Adipose tissue (tissue), 3 donors: ENCODE data around the gene PTPA. TPM values are rescaled to one million over a fixed set of nuclear protein-coding genes. Genes with fewer than 3 reads are reported as not detected.
"Not testable (repeated sequence)": the region's sequence is repeated elsewhere in the genome, so short reads cannot be mapped to it uniquely, and the experiment has no call there.

ENCODE experiments used
- H3K27ac ChIP-seq: one replicate; pipeline ENCODE4 v1.5.1; 2013; ENCODE audit warnings: low read depth, low read length
- WGBS, 3 donors: extraction: QIAGEN DNeasy Blood & Tissue Kit; methylation state at CpG; one replicate each; pipeline ENCODE4 v1.1.7; 2013; 5-methylcytosine and 5-hydroxymethylcytosine counted together
- polyA plus RNA-seq, 3 donors: library from polyadenylated mRNA; stranded (reverse); fragments of 200-250 nt; gene quantifications; one replicate each; pipeline ENCODE4 v1.2.3, GENCODE V29; 2013
- donor health status: healthy with polysubstance abuse.
- donor health status: Bipolar disorder and iron deficiency.
- donor health status: healthy.

PTPA gene
- polyA plus RNA-seq, 3 donors, result 42.9 to 78.6 (median 43.6) TPM

- peak overlapping the region; percentile 87 for H3K27ac ChIP-seq
- WGBS, 3 donors, result 64 to 68% (median 65%) methylated on average over 15 of the region's 15 CpGs
Observed at GRCh38 chr9:129142138-129142935, 31.1 kb downstream of the PTPA start.

- 34 to 38% (median 36%) methylated on average over 12 to 14 of the region's 14 CpGs for WGBS, 3 donors
- peak overlapping the region; percentile 87 for H3K27ac ChIP-seq
Observed at GRCh38 chr9:129143031-129143927, 32.1 kb downstream of the PTPA start.

GRCh38 chr9:129145316-129145715 is 34.1 kb downstream of the PTPA start:
- peak overlapping the region; percentile 30 for H3K27ac ChIP-seq
- WGBS, 3 donors, result 62 to 71% (median 69%) methylated on average over 2 of the region's 2 CpGs

- peak overlapping the region; percentile 38 for H3K27ac ChIP-seq
- WGBS, 3 donors, result 46 to 80% (median 57%) methylated on average over 7 of the region's 7 CpGs
Observed at GRCh38 chr9:129145841-129146292, 34.7 kb downstream of the PTPA start.

- 44 to 74% (median 54%) methylated on average over 7 to 8 of the region's 8 CpGs for WGBS, 3 donors
- peak overlapping the region; percentile 38 for H3K27ac ChIP-seq
Observed at GRCh38 chr9:129146441-129146941, 35.3 kb downstream of the PTPA start.

DNA sequence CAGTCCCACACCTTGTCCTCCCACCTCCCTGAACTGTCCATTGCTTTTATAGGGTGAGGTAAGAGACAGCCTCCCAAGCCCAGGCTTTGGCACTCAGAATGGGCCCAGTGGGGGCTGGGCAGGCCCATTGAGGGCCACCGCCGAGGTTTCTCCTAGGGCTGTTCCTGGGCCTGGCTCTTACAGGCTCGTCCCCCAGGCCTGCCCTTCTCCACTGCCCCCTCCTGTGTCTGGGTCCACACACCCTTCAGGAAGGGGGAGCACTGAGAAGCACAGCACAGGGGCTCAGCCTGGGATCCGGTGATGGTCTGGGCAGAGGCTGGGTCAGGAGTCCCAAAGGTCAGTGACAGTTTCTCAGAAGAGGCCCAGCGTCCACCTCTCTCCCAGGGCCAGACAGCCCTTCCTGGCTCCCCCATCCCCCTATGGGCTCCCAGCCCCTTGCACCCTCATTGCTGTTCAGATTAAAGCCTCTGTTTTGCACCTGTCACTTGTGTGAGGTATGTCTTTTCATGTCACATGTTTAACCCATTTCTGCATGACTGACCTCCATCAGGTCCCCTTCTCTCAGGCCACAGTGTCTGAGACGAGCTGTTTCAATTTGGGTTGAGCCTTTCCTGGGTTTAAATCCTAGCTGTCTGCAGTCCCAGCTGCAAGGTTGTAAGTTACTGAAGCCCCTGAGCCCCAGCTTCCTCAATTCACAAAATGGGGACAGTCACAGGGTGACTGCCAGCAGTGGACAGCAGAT is 37.4 kb downstream of the PTPA start:
- WGBS, 3 donors, result 79 to 83% (median 80%) methylated on average over 6 of the region's 6 CpGs
- H3K27ac ChIP-seq, result no peak overlapping the region

DNA sequence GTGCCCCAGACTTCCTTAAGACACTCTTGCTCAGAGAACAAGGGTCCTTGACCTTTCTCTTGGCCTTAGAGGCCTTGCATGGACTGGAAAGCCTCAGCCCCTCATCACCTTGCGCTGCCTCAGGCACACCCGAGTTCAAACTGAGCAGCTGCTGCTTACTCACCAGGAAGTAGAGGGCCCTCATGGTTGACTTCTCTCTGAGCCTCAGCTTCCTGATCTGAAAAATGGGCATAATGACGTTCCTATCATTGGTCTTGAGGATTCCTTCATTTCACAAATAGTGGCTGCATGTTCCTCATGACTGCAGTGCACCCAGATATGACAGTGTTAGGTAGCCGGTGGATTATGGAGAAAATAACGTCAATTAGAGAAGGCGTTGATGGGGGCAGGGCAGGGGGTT is 38.2 kb downstream of the PTPA start:
- WGBS, 3 donors, result 82 to 87% (median 87%) methylated on average over 6 of the region's 6 CpGs
- no peak overlapping the region for H3K27ac ChIP-seq

- H3K27ac ChIP-seq, result no peak overlapping the region
- 80 to 92% (median 81%) methylated on average over 10 of the region's 10 CpGs for WGBS, 3 donors
Observed at GRCh38 chr9:129150122-129150521, 38.9 kb downstream of the PTPA start.

DNA sequence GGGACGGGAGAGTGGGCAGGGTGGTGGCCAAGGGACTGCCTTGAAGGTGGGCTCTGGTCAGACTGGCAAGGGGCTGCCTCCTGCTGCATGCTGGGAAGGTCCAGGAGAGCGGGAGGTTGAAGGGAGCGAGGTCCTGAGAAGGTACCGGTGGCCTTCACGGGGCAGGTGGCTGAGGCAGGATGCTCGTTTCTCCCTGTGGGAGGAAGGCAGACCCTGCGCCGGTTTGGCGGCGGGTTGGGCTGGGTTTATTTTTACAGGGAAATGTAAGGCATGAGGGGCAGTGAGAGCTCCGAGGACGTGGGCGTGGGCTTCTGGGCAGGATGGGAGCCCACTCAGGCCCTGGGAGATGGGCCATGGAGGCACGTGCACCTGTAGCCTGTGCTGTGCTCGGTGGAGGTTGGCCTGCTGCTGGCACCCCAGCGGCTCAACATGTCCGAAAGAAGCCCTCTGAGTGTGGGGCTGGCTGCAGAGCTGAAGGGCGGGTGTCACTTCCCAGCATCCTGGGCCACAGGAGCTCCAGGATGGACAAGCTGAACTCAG is 39.5 kb downstream of the PTPA start:
- WGBS, 3 donors, result 88 to 91% (median 88%) methylated on average over 18 of the region's 18 CpGs

GRCh38 chr9:129151469-129151868 is 40.3 kb downstream of the PTPA start:
- no peak overlapping the region for H3K27ac ChIP-seq
- WGBS, 3 donors, result 91 to 95% (median 93%) methylated on average over 15 of the region's 15 CpGs

More for the DNA sequence above, 39.5 kb downstream of the PTPA start:
- H3K27ac ChIP-seq, result no peak overlapping the region

- no peak overlapping the region for H3K27ac ChIP-seq
- WGBS, 3 donors, result 85 to 89% (median 88%) methylated on average over 16 of the region's 16 CpGs
Observed at GRCh38 chr9:129154866-129155477, 43.8 kb downstream of the PTPA start.

DNA sequence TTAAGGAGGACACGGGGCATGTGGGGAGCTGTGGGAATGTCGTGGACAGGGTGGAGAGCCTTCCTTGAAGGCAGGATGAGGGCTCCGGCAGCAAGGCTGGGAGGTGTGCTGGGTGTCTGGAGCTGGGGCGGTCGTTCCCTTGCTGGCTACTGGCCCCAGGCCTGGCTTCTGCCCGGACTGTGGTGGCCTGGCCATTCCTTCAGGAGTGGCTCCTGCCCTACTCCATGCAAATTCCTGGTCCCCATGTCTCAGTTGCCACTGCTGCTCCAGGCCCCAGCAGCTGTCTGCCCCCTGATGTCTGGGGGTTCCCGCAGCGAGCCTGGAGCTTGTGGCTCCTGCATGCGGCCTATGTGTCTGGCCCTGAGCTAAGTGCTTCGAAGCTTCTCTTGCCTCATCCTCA is 44.9 kb downstream of the PTPA start:
- no peak overlapping the region for H3K27ac ChIP-seq
- WGBS, 3 donors, result 90 to 94% (median 93%) methylated on average over 9 to 10 of the region's 10 CpGs

DNA sequence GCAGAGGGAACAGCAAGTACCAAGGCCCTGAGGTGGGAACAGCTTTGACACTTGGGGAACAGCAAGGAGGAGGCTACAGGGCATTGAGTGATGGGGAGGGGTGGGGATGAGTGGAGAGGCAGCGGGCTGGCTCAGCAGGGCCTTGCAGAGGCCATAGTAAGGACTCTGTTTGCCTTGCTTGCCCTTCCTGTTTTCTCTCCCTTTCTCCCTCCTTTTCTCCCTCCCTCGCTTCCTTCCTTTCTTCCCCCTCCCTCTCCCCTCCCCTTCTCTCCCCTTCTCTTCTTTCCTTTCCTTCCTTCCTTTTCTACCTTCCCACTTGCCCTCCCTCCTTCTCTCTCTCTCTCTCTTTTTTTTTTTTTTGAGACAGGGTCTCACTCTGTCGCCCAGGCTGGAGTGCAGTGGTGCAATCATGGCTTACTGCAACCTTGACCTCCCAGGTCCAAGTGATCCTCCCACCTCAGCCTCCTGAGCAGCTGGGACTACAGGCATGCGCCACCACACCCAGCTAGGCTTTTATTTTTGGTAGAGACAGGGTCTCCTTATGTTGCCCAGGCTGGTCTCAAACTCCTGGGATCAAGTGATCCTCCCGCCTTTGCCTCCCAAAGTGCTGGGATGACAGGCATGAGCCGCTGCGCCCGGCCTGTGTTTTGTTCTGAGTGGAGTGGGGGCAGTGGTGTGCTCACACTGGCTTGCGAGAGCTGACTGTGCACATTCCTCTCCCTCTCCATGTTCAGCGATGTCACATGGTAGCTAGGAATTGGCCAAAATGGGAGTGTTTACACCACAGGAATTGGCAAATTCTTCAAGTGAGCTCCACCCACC is 49.7 kb downstream of the PTPA start:
- 80 to 96% (median 87%) methylated on average over 9 to 10 of the region's 10 CpGs for WGBS, 3 donors
- no peak overlapping the region for H3K27ac ChIP-seq

GRCh38 chr9:129161534-129161837 is 50.3 kb downstream of the PTPA start:
- WGBS, 3 donors, result 86 to 97% (median 96%) methylated on average over 7 to 9 of the region's 9 CpGs
- H3K27ac ChIP-seq, result no peak overlapping the region

GRCh38 chr9:129162497-129163197 is 51.4 kb downstream of the PTPA start:
- WGBS, 3 donors, result 86 to 93% (median 92%) methylated on average over 11 of the region's 11 CpGs
- no peak overlapping the region for H3K27ac ChIP-seq

GRCh38 chr9:129163198-129163670 is 52.0 kb downstream of the PTPA start:
- 64 to 73% (median 71%) methylated on average over 5 of the region's 5 CpGs for WGBS, 3 donors
- not testable (repeated sequence) for H3K27ac ChIP-seq
